ENCODE measurements around the gene OSBPL8.

- no peak for TF ChIP-seq SIN3A (IDR thresholded peaks at IDR 0.05; ENCODE audit: low read depth, low read length)
- TF ChIP-seq SIX5 (IDR thresholded peaks at IDR 0.05; ENCODE audit: low read depth, low read length, severe bottlenecking) = no peak
- TF ChIP-seq REST (IDR thresholded peaks at IDR 0.05; ENCODE audit: low read depth, low read length) = no peak
- TF ChIP-seq RAD21 (IDR thresholded peaks at IDR 0.05; ENCODE audit: insufficient read depth, low read depth, low read length) = no peak
Measured at GRCh38 chr12:76495556-76495955, 64.0 kb downstream of the OSBPL8 start.

All from GM12878 (cell line).